Loucy (cell line): ENCODE results near the gene ID1.

Source experiments
- H2AFZ ChIP-seq: fragments of 200-600 bp; sonication (generic); 2 replicates; pipeline ENCODE4 v1.6.0; 2016; ENCODE audit warnings: antibody characterized with exemption, mild to moderate bottlenecking, low read length, moderate library complexity
- H3F3A ChIP-seq: fragments of 200-600 bp; 2 replicates; pipeline ENCODE4 v1.6.0; 2016; ENCODE audit warnings: antibody characterized with exemption, low read depth, mild to moderate bottlenecking
- H3K27me3 ChIP-seq: fragments of 200-600 bp; sonication (generic); 2 replicates; pipeline ENCODE4 v1.6.1; 2014; ENCODE audit warnings: low read length, mild to moderate bottlenecking; ENCODE audit not compliant: insufficient read depth, poor library complexity, severe bottlenecking
- H3K36me3 ChIP-seq: fragments of 200-600 bp; sonication (generic); 2 replicates; pipeline ENCODE4 v1.6.1; 2016; ENCODE audit warnings: low read length; ENCODE audit not compliant: insufficient read depth
- H3K4me1 ChIP-seq: fragments of 200-600 bp; sonication (generic); 2 replicates; pipeline ENCODE4 v1.5.1; 2014; ENCODE audit warnings: low read length, mild to moderate bottlenecking; ENCODE audit not compliant: insufficient read depth, poor library complexity, severe bottlenecking
- H3K4me2 ChIP-seq: fragments of 200-600 bp; sonication (generic); 2 replicates; pipeline ENCODE4 v1.6.0; 2014; ENCODE audit warnings: antibody characterized with exemption, low read length, low read depth, mild to moderate bottlenecking; ENCODE audit not compliant: poor library complexity, severe bottlenecking
- H3K4me3 ChIP-seq: fragments of 200-600 bp; sonication (generic); 2 replicates; pipeline ENCODE4 v1.5.1; 2014; ENCODE audit warnings: low read length, mild to moderate bottlenecking, mixed read lengths; ENCODE audit not compliant: poor library complexity, severe bottlenecking
- H3K79me2 ChIP-seq: fragments of 200-600 bp; sonication (generic); 2 replicates; pipeline ENCODE4 v1.6.1; 2014; ENCODE audit warnings: low read length; ENCODE audit not compliant: insufficient read depth
- H3K9ac ChIP-seq: fragments of 200-600 bp; sonication (generic); 2 replicates; pipeline ENCODE4 v1.6.0; 2014; ENCODE audit warnings: mild to moderate bottlenecking, low read depth, low read length, moderate library complexity; ENCODE audit not compliant: poor library complexity, severe bottlenecking
- H3K9me2 ChIP-seq: fragments of 200-600 bp; sonication (generic); replicated peaks from 2 replicates; pipeline ENCODE4 v1.6.1; 2016; ENCODE audit warnings: low read depth, low read length, mixed read lengths
- H3K9me3 ChIP-seq: fragments of 200-600 bp; sonication (generic); 2 replicates; pipeline ENCODE4 v1.6.1; 2014; ENCODE audit warnings: mild to moderate bottlenecking, antibody characterized with exemption, low read length, low read depth; ENCODE audit not compliant: insufficient read depth
- H4K20me1 ChIP-seq: fragments of 200-600 bp; sonication (generic); 2 replicates; pipeline ENCODE4 v1.6.0; 2014; ENCODE audit warnings: antibody characterized with exemption, low read length, mild to moderate bottlenecking; ENCODE audit not compliant: insufficient read depth, poor library complexity, severe bottlenecking
- CTCF ChIP-seq: fragments of 200-600 bp; sonication (generic); conservative IDR thresholded peaks from 2 replicates; pipeline ENCODE4 v1.5.1; 2014; ENCODE audit warnings: mild to moderate bottlenecking, antibody characterized with exemption, low read length
- EZH2phosphoT487 ChIP-seq: fragments of 200-600 bp; IDR thresholded peaks from 2 replicates; pipeline ENCODE4 v1.6.1; 2018; ENCODE audit warnings: antibody characterized with exemption, mild to moderate bottlenecking, moderate library complexity, borderline replicate concordance

Gene ID1

GRCh38 chr20:31567380-31567720 lies 37.7 kb upstream of the ID1 start:
- H2AFZ ChIP-seq, result no peak overlapping the region
- peaks cover 59% of the 10 kb centered on the region; the same call in 1 of the 2 replicates for H3K36me3 ChIP-seq
- 0 out of 2 replicates have a peak, but pooled peaks cover under 1% of the 10 kb centered on the region for H3F3A ChIP-seq

GRCh38 chr20:31568041-31568731 lies 36.9 kb upstream of the ID1 start:
- H2AFZ ChIP-seq, result no peak overlapping the region
- H3K4me1 ChIP-seq, result peaks cover 6% of the 10 kb centered on the region
- no peak overlapping the region for H3K4me2 ChIP-seq

More at GRCh38 chr20:31567380-31567720, 37.7 kb upstream of the ID1 start:
- H4K20me1 ChIP-seq, result no peaks in the 10 kb centered on the region
- H3K9me2 ChIP-seq, result no peaks in the 10 kb centered on the region
- H3K4me3 ChIP-seq, result no peak overlapping the region
- no peak overlapping the region for H3K4me2 ChIP-seq
- peaks cover under 1% of the 10 kb centered on the region for H3K4me1 ChIP-seq
- TF ChIP-seq CTCF (no peak), EZH2phosphoT487 (no peak)
- no peaks in the 10 kb centered on the region for H3K79me2 ChIP-seq
- no peaks in the 10 kb centered on the region for H3K9me3 ChIP-seq
- no peaks in the 10 kb centered on the region for H3K27me3 ChIP-seq
- no peak overlapping the region for H3K9ac ChIP-seq

GRCh38 chr20:31568773-31569162 lies 36.3 kb upstream of the ID1 start:
- 0 out of 2 replicates have a peak, but pooled peaks cover 3% of the 10 kb centered on the region for H3F3A ChIP-seq
- H3K4me3 ChIP-seq, result no peak overlapping the region
- TF ChIP-seq EZH2phosphoT487 (no peak), CTCF (no peak)
- no peaks in the 10 kb centered on the region for H3K9me2 ChIP-seq
- no peak overlapping the region for H3K4me2 ChIP-seq
- no peak overlapping the region for H2AFZ ChIP-seq
- no peaks in the 10 kb centered on the region for H3K79me2 ChIP-seq
- H3K27me3 ChIP-seq, result no peaks in the 10 kb centered on the region
- peaks cover 47% of the 10 kb centered on the region; the same call in 1 of the 2 replicates for H3K36me3 ChIP-seq
- no peak overlapping the region for H3K9ac ChIP-seq
- H3K4me1 ChIP-seq, result peaks cover 12% of the 10 kb centered on the region
- H3K9me3 ChIP-seq, result no peaks in the 10 kb centered on the region
- H4K20me1 ChIP-seq, result no peaks in the 10 kb centered on the region

More at GRCh38 chr20:31568041-31568731, 36.9 kb upstream of the ID1 start:
- H3K79me2 ChIP-seq, result no peaks in the 10 kb centered on the region
- H3K9ac ChIP-seq, result no peak overlapping the region
- no peaks in the 10 kb centered on the region for H3K9me3 ChIP-seq
- H3F3A ChIP-seq, result 0 out of 2 replicates have a peak, but pooled peaks cover 3% of the 10 kb centered on the region
- H3K27me3 ChIP-seq, result no peaks in the 10 kb centered on the region
- peaks cover 51% of the 10 kb centered on the region; the same call in 1 of the 2 replicates for H3K36me3 ChIP-seq
- no peak overlapping the region for H3K4me3 ChIP-seq
- H4K20me1 ChIP-seq, result no peaks in the 10 kb centered on the region
- TF ChIP-seq EZH2phosphoT487, result no peak
- H3K9me2 ChIP-seq, result no peaks in the 10 kb centered on the region
